ENCODE data around the gene MESP1.

DNA sequence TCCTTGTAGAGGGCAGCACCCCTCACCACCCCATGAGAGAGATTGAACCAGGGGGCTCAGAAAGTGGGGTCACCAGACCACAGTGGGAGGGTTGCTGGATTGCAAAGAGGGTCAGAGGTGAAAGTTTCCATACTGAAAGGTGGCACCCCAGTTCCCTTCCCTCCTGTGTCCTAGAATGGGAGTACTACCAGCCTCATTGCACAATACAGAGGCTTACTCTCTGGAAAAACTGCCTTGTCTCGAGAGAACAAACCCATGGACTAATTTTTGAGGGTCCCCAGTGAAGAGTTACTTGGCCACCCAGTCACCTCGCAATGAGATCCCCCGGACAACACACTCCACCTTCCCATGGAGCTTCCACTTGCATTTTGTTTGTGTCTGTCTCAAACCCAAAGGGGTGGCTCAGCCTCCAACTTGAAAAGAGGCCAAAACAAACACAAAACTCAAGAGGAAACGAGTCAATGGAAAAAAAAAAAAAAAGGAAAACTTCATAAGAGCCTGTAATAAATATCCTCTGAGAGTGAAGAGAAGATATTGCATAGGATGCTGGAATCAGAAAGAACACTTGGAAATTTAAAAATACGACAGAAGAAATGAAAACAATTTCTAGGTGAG, 43.7 kb upstream of the MESP1 start:
- TF ChIP-seq POLR2A (IDR thresholded peaks at IDR 0.05; ENCODE audit: low read depth, low read length): no peak
- TF ChIP-seq TAF1 (IDR thresholded peaks at IDR 0.05; ENCODE audit: low read depth, low read length): no peak
- no peak for TF ChIP-seq PAX5 (IDR thresholded peaks at IDR 0.05; ENCODE audit: insufficient read depth, low read length, severe bottlenecking)
